ENCODE results near the gene MRI1.
A peak's percentile ranks its signal among the peaks of the same experiment; 100 is the strongest.

The MRI1 gene

DNA sequence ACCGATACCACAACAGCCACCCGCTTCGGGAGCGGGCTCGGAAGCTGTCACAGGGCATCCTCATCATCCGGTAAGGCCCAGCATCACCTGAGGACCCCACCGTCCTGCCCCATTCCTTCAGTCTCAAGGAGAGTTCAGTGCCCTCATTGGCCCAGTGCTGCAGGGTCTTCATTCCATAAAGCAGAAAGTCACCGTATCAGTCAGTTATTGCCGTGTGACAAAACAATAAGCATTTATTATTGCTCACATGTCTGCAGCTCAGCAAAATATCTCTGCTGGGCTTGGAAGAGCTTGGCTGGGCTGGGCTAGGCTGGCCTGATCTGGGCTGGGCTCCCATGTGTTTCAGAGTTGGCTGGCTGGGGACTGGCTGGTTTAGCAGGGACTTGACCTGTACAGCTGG lies 8.1 kb upstream of the MRI1 start:
- DNase-seq (ENCODE audit: low spot score) = no peak
- TF ChIP-seq, protein P1, sequence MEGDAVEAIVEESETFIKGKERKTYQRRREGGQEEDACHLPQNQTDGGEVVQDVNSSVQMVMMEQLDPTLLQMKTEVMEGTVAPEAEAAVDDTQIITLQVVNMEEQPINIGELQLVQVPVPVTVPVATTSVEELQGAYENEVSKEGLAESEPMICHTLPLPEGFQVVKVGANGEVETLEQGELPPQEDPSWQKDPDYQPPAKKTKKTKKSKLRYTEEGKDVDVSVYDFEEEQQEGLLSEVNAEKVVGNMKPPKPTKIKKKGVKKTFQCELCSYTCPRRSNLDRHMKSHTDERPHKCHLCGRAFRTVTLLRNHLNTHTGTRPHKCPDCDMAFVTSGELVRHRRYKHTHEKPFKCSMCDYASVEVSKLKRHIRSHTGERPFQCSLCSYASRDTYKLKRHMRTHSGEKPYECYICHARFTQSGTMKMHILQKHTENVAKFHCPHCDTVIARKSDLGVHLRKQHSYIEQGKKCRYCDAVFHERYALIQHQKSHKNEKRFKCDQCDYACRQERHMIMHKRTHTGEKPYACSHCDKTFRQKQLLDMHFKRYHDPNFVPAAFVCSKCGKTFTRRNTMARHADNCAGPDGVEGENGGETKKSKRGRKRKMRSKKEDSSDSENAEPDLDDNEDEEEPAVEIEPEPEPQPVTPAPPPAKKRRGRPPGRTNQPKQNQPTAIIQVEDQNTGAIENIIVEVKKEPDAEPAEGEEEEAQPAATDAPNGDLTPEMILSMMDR (IDR thresholded peaks at IDR 0.05; ENCODE audit: extremely low read depth, insufficient read depth, missing control alignments) = no peak
- in situ Hi-C loops (cut with MboI; ENCODE audit: low pct_unique_long_range_greater_than_20kb, low sequenced_read_pairs, unreplicated experiment) = no loop called here

DNA sequence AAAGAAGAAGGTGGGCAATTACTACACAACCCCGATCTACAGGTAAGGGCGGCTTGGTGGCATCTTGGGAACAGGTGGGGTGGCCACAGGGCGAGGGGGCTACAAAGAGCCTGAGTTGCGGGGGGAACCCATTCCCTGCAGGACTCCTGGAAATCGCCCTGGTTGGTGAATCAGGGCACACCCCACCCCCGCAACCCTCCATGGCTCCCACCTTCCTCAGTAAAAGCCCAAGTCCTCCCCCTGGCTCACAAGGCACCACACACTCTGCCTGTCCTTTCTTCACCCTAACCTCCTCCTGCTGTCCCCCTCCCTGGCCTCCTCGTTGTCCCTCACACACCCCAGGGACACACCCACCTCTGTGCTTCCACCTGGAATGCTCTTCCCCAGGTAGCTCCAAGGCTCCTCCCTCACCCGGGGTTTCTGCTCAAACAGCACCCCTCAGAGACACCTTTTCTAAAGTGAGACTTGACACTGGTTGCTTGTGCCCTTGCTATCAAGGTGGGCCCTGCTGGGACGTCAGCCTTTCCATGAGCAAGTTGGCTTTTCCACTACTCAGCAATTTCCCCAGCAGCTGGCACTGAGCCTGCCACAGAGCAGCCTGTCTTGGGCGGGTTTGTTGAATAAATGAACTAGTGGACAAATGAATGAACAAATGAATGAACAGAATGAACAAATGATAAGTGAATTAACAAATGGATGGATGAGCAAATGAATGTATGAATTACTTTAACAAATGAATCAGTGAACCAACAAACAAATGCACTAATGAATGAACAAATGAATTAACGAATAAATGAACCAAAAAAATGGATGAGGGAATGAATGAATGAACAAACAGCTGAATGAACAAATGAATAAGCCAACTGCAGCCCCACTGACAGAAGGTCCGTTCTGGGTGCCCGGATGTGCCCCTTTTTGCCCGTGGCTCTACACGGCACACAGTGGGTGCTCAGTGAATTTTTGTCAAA lies 6.2 kb upstream of the MRI1 start:
- no peak for DNase-seq (ENCODE audit: low spot score)
- TF ChIP-seq, protein P1 (IDR thresholded peaks at IDR 0.05; ENCODE audit: extremely low read depth, insufficient read depth, missing control alignments) = no peak
- in situ Hi-C loops (cut with MboI; ENCODE audit: low pct_unique_long_range_greater_than_20kb, low sequenced_read_pairs, unreplicated experiment) = no loop called here

DNA sequence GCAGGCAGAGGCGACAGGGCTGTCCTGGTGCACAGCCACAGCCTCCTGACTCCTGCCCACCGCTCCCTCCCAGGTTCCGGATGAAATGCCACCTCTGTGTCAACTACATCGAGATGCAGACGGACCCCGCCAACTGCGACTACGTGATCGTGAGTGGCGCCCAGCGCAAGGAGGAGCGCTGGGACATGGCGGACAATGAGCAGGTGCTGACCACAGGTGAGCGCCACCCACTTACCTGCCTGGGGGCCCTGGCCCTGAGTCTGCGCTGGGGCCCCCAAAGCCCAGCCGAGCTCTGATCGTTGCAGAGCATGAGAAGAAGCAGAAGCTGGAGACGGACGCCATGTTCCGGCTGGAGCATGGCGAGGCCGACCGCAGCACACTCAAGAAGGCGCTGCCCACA lies 5.5 kb upstream of the MRI1 start:
- no peak for DNase-seq (ENCODE audit: low spot score)
- TF ChIP-seq, protein P1 (IDR thresholded peaks at IDR 0.05; ENCODE audit: extremely low read depth, insufficient read depth, missing control alignments) = no peak
- in situ Hi-C loops (cut with MboI; ENCODE audit: low pct_unique_long_range_greater_than_20kb, low sequenced_read_pairs, unreplicated experiment) = no loop called here

DNA sequence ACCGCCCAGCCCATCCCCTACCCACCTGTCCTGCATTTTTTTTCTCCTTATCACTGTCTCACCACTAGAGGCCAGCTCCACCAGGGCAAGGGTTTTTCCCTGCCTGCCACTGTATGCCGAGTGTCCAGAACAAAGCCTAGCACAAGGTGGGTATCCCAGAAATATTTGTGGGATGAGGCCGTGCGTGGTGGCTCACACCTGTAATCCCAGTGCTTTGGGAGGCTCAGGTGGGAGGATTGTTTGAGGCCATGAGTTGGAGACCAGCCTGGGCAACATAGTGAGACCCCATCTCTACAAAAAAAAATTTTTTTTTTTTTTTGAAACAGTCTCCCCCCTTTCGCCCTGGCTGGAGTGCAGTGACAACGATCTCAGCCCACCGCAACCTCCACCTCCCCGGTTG lies 2.9 kb upstream of the MRI1 start:
- TF ChIP-seq, protein P1 (IDR thresholded peaks at IDR 0.05; ENCODE audit: extremely low read depth, insufficient read depth, missing control alignments) = no peak
- DNase-seq (ENCODE audit: low spot score) = no peak
- in situ Hi-C loops (cut with MboI; ENCODE audit: low pct_unique_long_range_greater_than_20kb, low sequenced_read_pairs, unreplicated experiment) = no loop called here

DNA sequence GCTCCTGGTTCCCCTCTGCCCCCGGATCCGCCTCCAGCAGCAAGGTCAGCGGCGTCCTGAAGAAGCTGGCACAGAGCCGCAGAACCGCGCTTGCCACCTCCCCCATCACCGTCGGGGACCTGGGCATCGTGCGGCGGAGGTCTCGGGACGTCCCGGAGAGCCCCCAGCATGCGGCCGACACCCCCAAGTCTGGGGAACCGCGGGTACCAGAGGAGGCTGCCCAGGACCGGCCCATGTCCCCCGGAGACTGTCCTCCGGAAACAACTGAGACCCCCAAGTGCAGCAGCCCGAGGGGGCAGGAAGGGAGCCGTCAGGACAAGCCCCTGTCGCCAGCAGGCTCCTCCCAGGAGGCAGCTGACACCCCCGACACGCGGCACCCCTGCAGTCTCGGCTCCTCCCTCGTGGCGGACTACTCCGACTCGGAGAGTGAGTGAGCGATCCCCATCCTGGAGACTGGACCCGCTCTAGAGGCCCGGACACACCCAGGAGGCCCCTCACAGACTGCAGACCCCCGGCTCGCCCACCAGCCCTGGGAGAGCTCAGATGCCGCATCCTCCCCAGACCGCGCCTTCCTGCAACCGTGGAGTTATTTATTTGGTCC lies 1.6 kb upstream of the MRI1 start:
- in situ Hi-C loops (cut with MboI; ENCODE audit: low pct_unique_long_range_greater_than_20kb, low sequenced_read_pairs, unreplicated experiment) = no loop called here
- TF ChIP-seq, protein P1 (IDR thresholded peaks at IDR 0.05; ENCODE audit: extremely low read depth, insufficient read depth, missing control alignments) = no peak
- DNase-seq (ENCODE audit: low spot score) = no peak

DNA sequence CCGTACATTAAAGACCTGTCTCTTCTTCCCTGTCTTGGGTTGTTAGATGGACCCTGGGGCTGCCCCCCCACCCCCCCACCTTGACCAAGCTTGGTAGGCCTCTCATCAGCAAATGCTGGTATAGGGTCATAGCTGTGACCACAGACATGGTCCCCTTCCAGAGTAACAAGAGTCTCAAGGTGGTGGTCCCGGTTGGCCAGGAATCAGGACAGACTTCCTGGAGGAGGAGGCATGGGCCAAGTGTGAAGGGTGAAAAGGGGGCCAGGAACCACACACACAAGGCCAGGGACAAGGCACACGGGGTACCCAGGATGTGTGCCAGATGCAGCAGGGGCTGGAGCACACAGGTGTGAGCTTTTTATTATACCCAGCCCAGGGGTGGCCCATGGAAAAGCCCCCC lies 1.1 kb upstream of the MRI1 start:
- DNase-seq (ENCODE audit: low spot score) = peak; percentile 44
- TF ChIP-seq, protein P1 (IDR thresholded peaks at IDR 0.05; ENCODE audit: extremely low read depth, insufficient read depth, missing control alignments) = no peak
- in situ Hi-C loops (cut with MboI; ENCODE audit: low pct_unique_long_range_greater_than_20kb, low sequenced_read_pairs, unreplicated experiment) = no loop called here
